Activated CD4-positive, alpha-beta memory T cell treated with anti-CD3 and anti-CD28 coated beads for 36 hours (primary cell): ENCODE data around the gene PCP4. TPM values are rescaled to one million over a fixed set of nuclear protein-coding genes. Genes with fewer than 3 reads are reported as not detected.
"Not testable (repeated sequence)": the region's sequence is repeated elsewhere in the genome, so short reads cannot be mapped to it uniquely, and the experiment has no call there.

Source experiments
- CTCF ChIA-PET: fragments of 350-600 bp; sonication (Branson Sonifier 250); formaldehyde crosslinking; loops from one replicate; lab custom pipeline; 2021; ENCODE audit warnings: antibody characterized with exemption, inconsistent platforms; lab: Charles Lee
- POLR2A ChIA-PET: fragments of 350-600 bp; sonication (Branson Sonifier 250); formaldehyde crosslinking; loops from one replicate; lab custom pipeline; 2021; ENCODE audit warnings: antibody characterized with exemption; lab: Charles Lee
- DNase-seq: peaks from one replicate; pipeline ENCODE4 v3.0.0-alpha.2; 2020
- H3K27ac Mint-ChIP-seq: one replicate; pipeline ENCODE4 v1.8.0; 2021; ENCODE audit warnings: mixed read lengths
- H3K27me3 Mint-ChIP-seq: one replicate; pipeline ENCODE4 v1.8.0; 2021; ENCODE audit warnings: mixed read lengths
- H3K36me3 Mint-ChIP-seq: one replicate; pipeline ENCODE4 v1.8.0; 2021; ENCODE audit warnings: mixed read lengths
- H3K4me1 Mint-ChIP-seq: one replicate; pipeline ENCODE4 v1.8.0; 2021; ENCODE audit warnings: low read depth, mixed read lengths
- H3K4me3 Mint-ChIP-seq: one replicate; pipeline ENCODE4 v1.8.0; 2021; ENCODE audit warnings: mild to moderate bottlenecking, mixed read lengths
- H3K9me3 Mint-ChIP-seq: one replicate; pipeline ENCODE4 v1.8.0; 2021; ENCODE audit warnings: mixed read lengths
- intact Hi-C: fragments of 100-400 bp; cut with micrococcal nuclease; formaldehyde crosslinking; loops from one replicate; pipeline ENCODE4 v1.15.1; 2023
- total RNA-seq, 2 experiments: library from RNA; stranded (reverse); gene quantifications; one replicate each; pipeline ENCODE4 v1.2.3, GENCODE V29; 2021

Gene PCP4
- total RNA-seq, 2 experiments from 2014 or later = not detected

- CTCF ChIA-PET = no interaction called here
- Mint-ChIP-seq H3K27me3 (no peaks in the 10 kb centered on the region), H3K4me3 (no peak overlapping the region), H3K36me3 (no peaks in the 10 kb centered on the region), H3K9me3 (no peaks in the 10 kb centered on the region), H3K27ac (no peak overlapping the region), H3K4me1 (no peaks in the 10 kb centered on the region)
- POLR2A ChIA-PET = no interaction called here
- intact Hi-C loops = no loop called here
- no peak for DNase-seq
Measured at GRCh38 chr21:39874206-39874605, 7.0 kb downstream of the PCP4 start.

- DNase-seq = no peak
- no peaks in the 10 kb centered on the region for H3K4me1 Mint-ChIP-seq
- ChIA-PET CTCF (no interaction called here), POLR2A (no interaction called here)
- intact Hi-C loops = no loop called here
- H3K9me3 Mint-ChIP-seq = no peaks in the 10 kb centered on the region
- no peaks in the 10 kb centered on the region for H3K27me3 Mint-ChIP-seq
- H3K36me3 Mint-ChIP-seq = no peaks in the 10 kb centered on the region
- H3K27ac Mint-ChIP-seq = no peak overlapping the region
- H3K4me3 Mint-ChIP-seq = no peak overlapping the region
Measured at GRCh38 chr21:39874759-39875158, 7.5 kb downstream of the PCP4 start.

GRCh38 chr21:39881661-39882060, 14.4 kb downstream of the PCP4 start:
- POLR2A ChIA-PET = no interaction called here
- H3K36me3 Mint-ChIP-seq = no peaks in the 10 kb centered on the region
- H3K4me3 Mint-ChIP-seq = no peak overlapping the region
- no peaks in the 10 kb centered on the region for H3K4me1 Mint-ChIP-seq
- H3K9me3 Mint-ChIP-seq = no peaks in the 10 kb centered on the region
- H3K27ac Mint-ChIP-seq = no peak overlapping the region
- no peak for DNase-seq
- CTCF ChIA-PET = no interaction called here
- intact Hi-C loops = no loop called here
- no peaks in the 10 kb centered on the region for H3K27me3 Mint-ChIP-seq

- ChIA-PET CTCF (no interaction called here), POLR2A (no interaction called here)
Measured at GRCh38 chr21:39882151-39882838, 15.1 kb downstream of the PCP4 start.

GRCh38 chr21:39882839-39883195, 15.6 kb downstream of the PCP4 start:
- H3K4me1 Mint-ChIP-seq = no peaks in the 10 kb centered on the region
- H3K4me3 Mint-ChIP-seq = no peak overlapping the region
- ChIA-PET CTCF (no interaction called here), POLR2A (no interaction called here)
- no peaks in the 10 kb centered on the region for H3K27me3 Mint-ChIP-seq
- no peak for DNase-seq
- H3K9me3 Mint-ChIP-seq = no peaks in the 10 kb centered on the region
- H3K27ac Mint-ChIP-seq = no peak overlapping the region
- intact Hi-C loops = no loop called here
- H3K36me3 Mint-ChIP-seq = no peaks in the 10 kb centered on the region

More at GRCh38 chr21:39882151-39882838, 15.1 kb downstream of the PCP4 start:
- DNase-seq = no peak
- Mint-ChIP-seq H3K27ac (no peak overlapping the region), H3K4me3 (no peak overlapping the region), H3K27me3 (no peaks in the 10 kb centered on the region), H3K4me1 (no peaks in the 10 kb centered on the region), H3K36me3 (no peaks in the 10 kb centered on the region), H3K9me3 (no peaks in the 10 kb centered on the region)
- intact Hi-C loops = no loop called here

- H3K27me3 Mint-ChIP-seq = no peaks in the 10 kb centered on the region
- intact Hi-C loops = no loop called here
- no peaks in the 10 kb centered on the region for H3K4me1 Mint-ChIP-seq
- no peaks in the 10 kb centered on the region for H3K9me3 Mint-ChIP-seq
- H3K4me3 Mint-ChIP-seq = no peak overlapping the region
- ChIA-PET CTCF (no interaction called here), POLR2A (no interaction called here)
- H3K27ac Mint-ChIP-seq = no peak overlapping the region
- H3K36me3 Mint-ChIP-seq = no peaks in the 10 kb centered on the region
- no peak for DNase-seq
Measured at GRCh38 chr21:39885119-39885848, 18.0 kb downstream of the PCP4 start.

GRCh38 chr21:39888848-39889247, 21.6 kb downstream of the PCP4 start:
- intact Hi-C loops = no loop called here
- H3K36me3 Mint-ChIP-seq = no peaks in the 10 kb centered on the region

GRCh38 chr21:39891111-39891510, 23.9 kb downstream of the PCP4 start:
- Mint-ChIP-seq H3K9me3 (peaks cover 3% of the 10 kb centered on the region), H3K27me3 (no peaks in the 10 kb centered on the region), H3K4me1 (no peaks in the 10 kb centered on the region), H3K4me3 (no peak overlapping the region), H3K36me3 (no peaks in the 10 kb centered on the region), H3K27ac (no peak overlapping the region)
- intact Hi-C loops = no loop called here
- no peak for DNase-seq
- POLR2A ChIA-PET = no interaction called here
- CTCF ChIA-PET = no interaction called here

More at GRCh38 chr21:39888848-39889247, 21.6 kb downstream of the PCP4 start:
- no peak for DNase-seq
- no peaks in the 10 kb centered on the region for H3K27me3 Mint-ChIP-seq
- POLR2A ChIA-PET = no interaction called here
- CTCF ChIA-PET = no interaction called here
- H3K27ac Mint-ChIP-seq = no peak overlapping the region
- no peak overlapping the region for H3K4me3 Mint-ChIP-seq
- no peaks in the 10 kb centered on the region for H3K4me1 Mint-ChIP-seq
- H3K9me3 Mint-ChIP-seq = no peaks in the 10 kb centered on the region

GRCh38 chr21:39891863-39892262, 24.6 kb downstream of the PCP4 start:
- H3K9me3 Mint-ChIP-seq, H3K27ac Mint-ChIP-seq, DNase-seq, H3K4me1 Mint-ChIP-seq, POLR2A ChIA-PET, CTCF ChIA-PET, H3K36me3 Mint-ChIP-seq, H3K4me3 Mint-ChIP-seq, intact Hi-C loops, H3K27me3 Mint-ChIP-seq: not testable (repeated sequence)

- H3K4me1 Mint-ChIP-seq = no peaks in the 10 kb centered on the region
- H3K4me3 Mint-ChIP-seq = no peak overlapping the region
- DNase-seq = no peak
- H3K27me3 Mint-ChIP-seq = no peaks in the 10 kb centered on the region
- H3K36me3 Mint-ChIP-seq = no peaks in the 10 kb centered on the region
- intact Hi-C loops = no loop called here
- peaks cover 7% of the 10 kb centered on the region for H3K9me3 Mint-ChIP-seq
- POLR2A ChIA-PET = no interaction called here
- CTCF ChIA-PET = no interaction called here
- H3K27ac Mint-ChIP-seq = no peak overlapping the region
Measured at GRCh38 chr21:39900491-39900890, 33.3 kb downstream of the PCP4 start.

GRCh38 chr21:39900911-39901310, 33.7 kb downstream of the PCP4 start:
- no peaks in the 10 kb centered on the region for H3K4me1 Mint-ChIP-seq
- H3K27me3 Mint-ChIP-seq = no peaks in the 10 kb centered on the region
- H3K27ac Mint-ChIP-seq = no peak overlapping the region
- no peak for DNase-seq
- intact Hi-C loops = no loop called here
- H3K36me3 Mint-ChIP-seq = no peaks in the 10 kb centered on the region
- CTCF ChIA-PET = no interaction called here
- H3K4me3 Mint-ChIP-seq = no peak overlapping the region
- POLR2A ChIA-PET = no interaction called here
- peaks cover 6% of the 10 kb centered on the region for H3K9me3 Mint-ChIP-seq

GRCh38 chr21:39902986-39903385, 35.7 kb downstream of the PCP4 start:
- Mint-ChIP-seq H3K9me3 (no peaks in the 10 kb centered on the region), H3K36me3 (no peaks in the 10 kb centered on the region), H3K27ac (no peak overlapping the region), H3K4me1 (no peaks in the 10 kb centered on the region), H3K27me3 (no peaks in the 10 kb centered on the region), H3K4me3 (no peak overlapping the region)
- DNase-seq = no peak
- ChIA-PET POLR2A (no interaction called here), CTCF (no interaction called here)
- intact Hi-C loops = no loop called here

GRCh38 chr21:39904457-39904856, 37.2 kb downstream of the PCP4 start:
- intact Hi-C loops = no loop called here
- H3K4me1 Mint-ChIP-seq = no peaks in the 10 kb centered on the region
- H3K4me3 Mint-ChIP-seq = no peak overlapping the region
- H3K27ac Mint-ChIP-seq = no peak overlapping the region
- no peaks in the 10 kb centered on the region for H3K27me3 Mint-ChIP-seq
- POLR2A ChIA-PET = no interaction called here
- DNase-seq = no peak
- peaks cover 4% of the 10 kb centered on the region for H3K9me3 Mint-ChIP-seq
- no peaks in the 10 kb centered on the region for H3K36me3 Mint-ChIP-seq
- CTCF ChIA-PET = no interaction called here
